WI38 (cell line): ENCODE results near the gene NFX1.

Experiments used
- H3K4me3 ChIP-seq: 2 replicates; pipeline ENCODE4 v1.5.1; 2011; ENCODE audit warnings: low read depth, mild to moderate bottlenecking, control low read depth, low read length
- TF ChIP-seq, protein P1 (sequence below): IDR thresholded peaks from 2 replicates; pipeline ENCODE4 v1.5.1; 2012; ENCODE audit warnings: low read depth, mild to moderate bottlenecking, control low read depth, low read length

The NFX1 gene

DNA sequence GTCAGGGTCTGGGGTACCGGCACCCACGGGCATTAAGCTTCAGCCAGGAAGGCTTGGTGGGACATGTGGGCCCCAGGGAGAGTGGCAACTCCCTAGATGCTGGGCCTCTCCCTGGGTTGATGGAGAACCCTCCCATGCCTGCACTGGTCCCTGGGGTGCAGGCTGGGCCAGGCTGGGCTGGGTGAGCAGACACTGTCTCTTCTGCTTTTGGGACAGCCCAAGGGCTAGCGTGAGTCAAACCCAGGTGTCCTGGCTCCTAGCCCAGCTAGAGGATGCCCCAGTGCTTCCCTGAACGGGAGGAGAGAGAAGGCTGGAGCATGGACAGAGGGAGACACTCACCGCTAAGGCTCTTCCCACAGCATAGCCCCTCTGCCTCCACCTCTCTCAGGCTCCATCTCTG is 117.8 kb downstream of the NFX1 start:
- TF ChIP-seq, protein P1, sequence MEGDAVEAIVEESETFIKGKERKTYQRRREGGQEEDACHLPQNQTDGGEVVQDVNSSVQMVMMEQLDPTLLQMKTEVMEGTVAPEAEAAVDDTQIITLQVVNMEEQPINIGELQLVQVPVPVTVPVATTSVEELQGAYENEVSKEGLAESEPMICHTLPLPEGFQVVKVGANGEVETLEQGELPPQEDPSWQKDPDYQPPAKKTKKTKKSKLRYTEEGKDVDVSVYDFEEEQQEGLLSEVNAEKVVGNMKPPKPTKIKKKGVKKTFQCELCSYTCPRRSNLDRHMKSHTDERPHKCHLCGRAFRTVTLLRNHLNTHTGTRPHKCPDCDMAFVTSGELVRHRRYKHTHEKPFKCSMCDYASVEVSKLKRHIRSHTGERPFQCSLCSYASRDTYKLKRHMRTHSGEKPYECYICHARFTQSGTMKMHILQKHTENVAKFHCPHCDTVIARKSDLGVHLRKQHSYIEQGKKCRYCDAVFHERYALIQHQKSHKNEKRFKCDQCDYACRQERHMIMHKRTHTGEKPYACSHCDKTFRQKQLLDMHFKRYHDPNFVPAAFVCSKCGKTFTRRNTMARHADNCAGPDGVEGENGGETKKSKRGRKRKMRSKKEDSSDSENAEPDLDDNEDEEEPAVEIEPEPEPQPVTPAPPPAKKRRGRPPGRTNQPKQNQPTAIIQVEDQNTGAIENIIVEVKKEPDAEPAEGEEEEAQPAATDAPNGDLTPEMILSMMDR, result no peak
- H3K4me3 ChIP-seq, result no peak overlapping the region

DNA sequence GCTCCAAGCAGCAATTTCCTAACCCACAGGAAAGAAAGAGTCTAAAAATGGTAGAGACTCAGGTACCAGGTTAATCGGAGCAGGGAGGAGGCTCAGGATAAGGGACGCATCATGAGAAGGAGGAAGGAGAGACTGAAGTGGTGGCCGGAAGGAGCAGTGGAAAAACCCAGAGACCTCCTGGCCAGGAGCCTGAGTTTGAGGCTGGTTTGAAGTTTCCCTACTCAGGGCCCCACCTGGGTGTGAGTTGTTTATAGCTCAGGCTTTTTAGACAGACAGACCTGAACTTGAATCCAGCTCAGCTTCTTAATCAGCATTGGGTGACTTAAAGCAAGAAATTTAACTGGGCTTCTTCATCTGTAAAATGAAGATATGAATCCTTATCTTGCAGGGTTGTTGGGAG is 124.0 kb downstream of the NFX1 start:
- H3K4me3 ChIP-seq, result no peak overlapping the region
- TF ChIP-seq, protein P1, result no peak

DNA sequence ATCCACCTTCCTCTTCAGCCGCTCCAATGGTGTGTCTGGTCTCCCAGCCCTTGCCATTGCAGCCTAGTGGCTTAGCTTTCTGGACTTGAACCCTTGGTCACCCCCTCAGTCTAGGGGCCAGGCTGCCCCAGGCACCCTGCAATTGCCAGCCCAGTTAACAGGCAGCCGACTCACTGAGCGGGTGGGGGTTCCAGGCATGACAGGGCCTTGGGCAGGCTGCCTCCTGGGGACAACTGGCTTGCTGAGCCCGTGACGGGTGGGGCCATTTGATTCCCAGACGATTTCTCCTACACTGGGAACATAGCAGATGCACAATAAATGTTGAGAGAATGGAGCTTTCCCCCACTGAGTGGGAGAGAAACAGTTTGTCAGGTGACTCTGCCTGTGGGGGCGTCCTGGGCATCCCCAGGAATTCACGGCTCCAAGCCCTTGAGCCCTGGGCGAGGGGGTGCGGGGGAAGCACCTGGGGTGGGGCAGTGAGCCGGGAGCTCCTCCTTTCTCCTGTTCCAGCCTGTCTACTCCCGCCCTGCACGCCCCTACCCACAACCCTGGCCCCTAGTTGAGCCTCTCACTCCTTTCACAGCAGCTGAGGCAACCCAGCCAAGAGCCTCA is 124.7 kb downstream of the NFX1 start:
- H3K4me3 ChIP-seq, result no peak overlapping the region
- TF ChIP-seq, protein P1, result no peak

DNA sequence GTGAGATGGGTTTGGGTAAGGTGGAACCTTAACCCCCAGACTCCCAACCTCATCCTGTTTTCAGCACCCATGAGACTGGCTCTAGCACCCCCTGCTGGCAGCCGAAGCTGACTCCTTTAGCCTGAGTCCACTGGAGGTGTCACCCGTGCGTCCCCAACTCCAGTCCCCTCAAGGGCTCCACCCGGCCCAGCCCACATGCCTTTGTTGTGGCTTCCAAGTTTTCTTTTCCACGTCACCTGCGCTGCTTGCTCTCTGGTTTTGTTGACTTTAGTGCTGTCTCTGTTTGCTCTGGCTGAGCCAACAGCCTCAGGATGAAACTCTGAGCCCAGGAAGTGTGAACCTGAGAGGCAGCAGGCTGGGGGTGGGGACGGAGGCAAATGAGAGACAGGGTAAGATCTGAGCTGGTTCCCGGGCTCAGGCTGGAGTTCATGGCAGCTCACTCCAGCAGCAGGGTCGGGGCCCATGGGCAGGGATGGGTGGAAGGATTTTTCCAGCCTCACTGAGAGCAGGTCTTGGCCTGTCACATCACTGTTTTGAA is 125.3 kb downstream of the NFX1 start:
- TF ChIP-seq, protein P1, result peak; percentile 75
- no peak overlapping the region for H3K4me3 ChIP-seq

DNA sequence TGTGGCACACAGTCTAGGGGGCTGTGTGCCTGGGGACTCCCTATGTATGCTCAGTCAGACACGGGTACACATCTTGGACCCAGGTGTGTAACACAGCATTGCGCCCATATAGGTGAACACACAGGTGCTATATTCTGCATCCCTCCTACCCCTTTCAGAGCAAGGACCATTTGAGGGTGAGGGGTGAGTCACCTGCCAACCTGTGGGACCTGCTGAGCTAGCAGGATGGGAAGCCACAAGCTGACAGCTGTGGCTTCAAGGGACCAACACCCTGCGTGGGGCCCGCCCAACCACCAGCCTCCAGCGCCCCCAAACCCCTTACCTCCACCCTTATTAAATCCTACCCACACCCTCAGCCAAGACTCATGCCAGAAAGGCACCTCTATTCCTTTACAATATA is 126.7 kb downstream of the NFX1 start:
- TF ChIP-seq, protein P1, result no peak
- H3K4me3 ChIP-seq, result no peak overlapping the region

DNA sequence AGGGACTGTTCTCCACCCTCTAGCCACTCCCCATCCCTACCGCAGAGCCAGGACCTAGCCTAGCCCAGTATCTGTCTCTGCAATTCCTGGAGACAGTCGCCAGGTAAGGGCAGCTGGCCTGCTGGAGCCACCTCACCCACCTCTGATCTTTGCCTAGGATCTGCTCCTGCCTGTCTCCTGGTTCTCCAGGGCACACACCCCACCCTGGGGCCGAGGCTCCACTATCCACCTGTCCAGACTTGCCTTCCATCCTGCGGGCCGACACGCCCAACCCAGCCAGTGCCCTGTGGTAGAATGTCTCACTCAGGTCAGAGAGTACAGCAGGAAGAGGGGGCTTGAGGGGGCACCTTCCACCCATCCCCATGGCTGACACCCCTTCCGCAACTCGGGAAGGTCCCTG is 127.8 kb downstream of the NFX1 start:
- no peak overlapping the region for H3K4me3 ChIP-seq
- TF ChIP-seq, protein P1, result no peak

DNA sequence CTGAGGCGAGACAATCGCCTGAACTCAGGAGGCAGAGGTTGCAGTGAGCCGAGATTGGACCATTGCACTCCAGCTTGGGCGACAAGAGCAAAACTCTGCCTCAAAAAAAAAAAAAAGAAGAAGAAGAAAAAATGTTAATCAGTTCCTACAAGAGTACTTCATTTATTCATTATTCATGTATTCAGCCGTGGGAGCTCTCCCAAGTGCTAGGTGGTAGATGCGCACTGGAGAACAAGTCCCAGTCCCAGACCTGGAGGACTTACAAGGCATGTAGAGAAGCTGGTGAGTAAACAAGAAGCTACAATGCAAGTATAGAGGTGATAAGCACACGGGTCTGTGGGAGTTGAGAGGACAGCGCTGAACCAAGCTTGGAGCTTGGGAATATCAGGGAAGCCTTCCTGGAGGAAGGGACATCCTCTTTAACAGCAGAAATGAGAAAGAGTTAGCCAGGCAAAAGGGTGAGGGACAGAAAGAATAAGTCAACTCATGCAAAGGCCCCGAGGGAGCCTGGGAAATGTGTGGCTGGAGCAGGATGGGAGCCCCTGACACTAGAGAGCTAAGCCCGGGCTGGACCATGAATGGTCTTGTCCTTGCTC is 129.5 kb downstream of the NFX1 start:
- TF ChIP-seq, protein P1, result no peak
- H3K4me3 ChIP-seq, result no peak overlapping the region
